Breast epithelium (tissue), 3 donors: ENCODE data around the gene GADD45A.
"Not testable (repeated sequence)": the region's sequence is repeated elsewhere in the genome, so short reads cannot be mapped to it uniquely, and the experiment has no call there.

ENCODE experiments used
- CTCF ChIP-seq, 3 donors: fragments of 450-650 bp; IDR thresholded peaks; one replicate each; pipeline ENCODE4 v1.5.1; 2016 to 2017; ENCODE audit warnings: antibody characterized with exemption in 3 of 3, mild to moderate bottlenecking in 3 of 3, moderate library complexity in 3 of 3
- POLR2AphosphoS5 ChIP-seq, 3 donors: sonication (generic); formaldehyde crosslinking; IDR thresholded peaks; one replicate each; pipeline ENCODE4 v1.6.1; 2017; ENCODE audit warnings: antibody characterized with exemption in 3 of 3

GRCh38 chr1:67730312-67730711, 45.3 kb downstream of the GADD45A start:
- TF ChIP-seq CTCF, POLR2AphosphoS5 (IDR thresholded peaks at IDR 0.05): not testable (repeated sequence)
